Head of caudate nucleus (tissue), 42 donors: ENCODE data around the gene COL27A1.
"Not testable (repeated sequence)": the region's sequence is repeated elsewhere in the genome, so short reads cannot be mapped to it uniquely, and the experiment has no call there.

Source experiments
- DNase-seq, 42 donors: peaks; one replicate each; pipeline versions ENCODE4 v3.0.0 to v3.0.0-alpha.2; 2020 to 2021; ENCODE audit warnings: mixed read lengths in 7 of 42
- intact Hi-C: fragments of 100-400 bp; cut with DNase I; formaldehyde crosslinking; loops from one replicate; pipeline ENCODE4 v1.15.0; 2022

COL27A1 gene

DNA sequence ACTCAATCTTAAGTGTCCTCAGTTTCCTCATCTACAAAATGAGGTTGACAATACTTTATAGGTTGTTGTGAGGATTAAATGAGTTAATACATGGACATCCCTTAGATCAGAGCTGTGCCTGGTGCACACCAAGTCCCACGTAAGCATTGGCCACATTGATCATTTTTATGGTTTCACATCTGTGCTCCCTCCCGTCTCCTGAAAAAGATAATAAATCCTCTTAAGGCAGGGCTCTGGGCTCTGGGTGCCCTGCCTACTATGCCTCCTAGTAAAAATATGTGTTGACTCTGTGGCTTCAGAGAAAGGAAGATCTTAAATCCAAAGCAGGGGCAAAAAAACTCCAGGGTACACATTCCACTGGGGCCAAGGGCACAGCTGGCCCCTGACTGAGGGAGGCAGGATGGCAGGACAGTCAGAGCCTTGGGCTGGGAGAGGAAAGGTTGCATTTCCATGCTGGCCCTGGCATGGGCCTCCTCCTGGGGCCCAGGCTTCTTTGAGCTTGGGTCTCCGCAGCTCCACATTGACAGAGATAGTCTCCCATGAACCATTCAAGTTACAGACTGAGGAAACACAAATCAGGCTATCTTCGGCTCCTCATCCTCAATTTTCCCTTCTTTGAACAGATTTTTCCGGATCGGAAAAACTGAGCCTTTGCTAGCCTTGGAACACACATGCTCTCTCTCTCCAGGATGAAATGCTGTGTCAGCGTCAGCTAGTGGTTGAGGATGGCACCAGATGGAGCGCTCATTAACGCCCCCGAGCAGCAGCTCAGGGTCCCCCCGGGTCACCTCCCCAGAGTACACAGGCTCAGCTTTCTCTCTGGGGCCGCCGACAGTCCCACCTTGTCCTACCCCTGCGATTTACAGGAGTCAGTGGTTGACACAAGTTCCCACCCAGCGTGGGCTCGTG is 33.9 kb upstream of the COL27A1 start:
- DNase-seq = no peak

DNA sequence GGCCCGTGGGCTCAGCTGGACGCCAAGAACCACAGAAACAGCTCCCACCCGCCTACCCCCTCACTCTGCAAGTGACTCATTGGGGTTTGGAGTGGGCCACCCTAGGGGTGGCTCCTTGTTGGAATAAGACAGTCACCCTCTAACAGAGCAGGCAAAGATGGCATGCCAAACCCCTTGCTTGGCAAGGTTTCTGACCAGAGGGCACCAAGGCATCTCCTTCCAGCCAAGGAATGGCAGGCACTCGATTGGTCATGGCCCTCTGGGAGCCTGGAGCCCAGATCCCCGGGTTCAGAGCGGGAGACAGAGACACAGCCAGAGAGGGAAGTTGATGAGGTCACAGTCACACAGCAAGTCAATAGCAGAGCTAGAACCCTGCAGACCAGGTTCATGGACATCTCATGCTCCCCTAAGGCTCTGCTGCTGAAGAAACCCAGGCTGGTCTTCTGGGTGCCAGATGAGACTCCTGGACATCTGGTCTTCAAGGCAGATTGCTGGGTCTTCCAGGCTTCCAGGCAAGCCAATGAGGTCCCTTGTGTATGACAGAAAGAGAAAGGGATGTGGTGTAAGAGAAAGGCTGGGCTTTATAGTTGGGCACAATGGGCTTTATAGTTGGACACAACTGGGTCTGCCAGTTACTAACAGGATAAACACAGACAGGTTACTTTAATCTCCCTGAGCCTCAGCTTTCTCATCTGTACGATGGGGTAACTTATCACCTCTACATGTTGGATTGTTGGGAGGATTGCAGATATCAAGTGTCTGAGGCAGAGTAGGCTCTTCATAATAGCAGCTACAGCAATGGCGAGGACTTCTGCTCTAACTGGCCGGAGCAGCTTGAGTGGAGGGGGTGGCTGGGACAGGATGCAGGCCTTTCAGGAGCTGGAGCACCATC is 33.0 kb upstream of the COL27A1 start:
- no peak for DNase-seq
- intact Hi-C loops = no loop called here

More for the DNA sequence above, 33.9 kb upstream of the COL27A1 start:
- intact Hi-C loops = no loop called here

DNA sequence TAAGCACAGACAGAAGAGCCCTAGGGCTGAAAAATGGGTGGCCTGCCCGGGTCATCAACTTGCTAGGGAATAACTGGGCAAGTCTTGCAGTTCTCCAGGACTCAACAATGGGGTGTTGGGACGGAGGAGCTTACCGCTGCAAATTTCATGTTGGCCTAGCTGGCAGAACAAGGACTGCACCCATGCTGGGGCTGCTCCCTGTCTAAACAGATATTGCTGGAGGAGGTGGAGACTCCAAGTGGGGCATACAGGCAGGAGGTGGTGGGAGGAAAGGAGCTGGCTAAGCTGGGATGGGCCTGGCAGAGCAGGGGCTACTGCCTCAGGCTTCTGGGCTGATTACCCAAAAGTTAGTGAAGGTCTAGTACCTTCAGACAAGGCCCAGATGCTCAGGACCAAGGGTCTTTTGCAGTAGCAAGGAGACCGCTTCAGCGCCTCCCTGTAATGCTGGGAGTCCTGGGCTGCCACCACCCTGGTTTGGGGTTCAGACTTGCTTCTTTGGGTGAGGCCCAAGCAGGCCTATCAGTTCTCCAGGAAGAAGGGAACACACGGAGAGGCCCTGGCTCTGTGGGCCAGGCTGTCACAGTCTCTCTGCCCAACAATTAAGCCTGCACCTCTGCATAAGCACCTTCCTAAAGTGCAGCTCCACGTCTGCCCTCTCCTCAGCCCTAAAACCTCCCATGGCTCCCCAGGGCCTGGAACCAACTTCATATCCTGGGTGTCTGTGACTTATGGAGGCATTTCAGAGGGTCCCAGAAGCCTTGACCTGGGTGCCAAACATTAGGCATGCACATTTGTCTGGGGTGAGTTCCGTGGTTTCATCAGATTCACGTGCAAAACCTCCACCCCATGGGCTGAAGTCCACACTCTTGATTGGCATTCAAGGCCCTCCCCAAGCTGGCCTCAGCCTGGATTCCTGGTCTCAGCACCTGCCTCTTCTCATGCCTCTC is 32.0 kb upstream of the COL27A1 start:
- intact Hi-C loops = no loop called here
- DNase-seq = no peak

- intact Hi-C loops = no loop called here
- no peak for DNase-seq
Observed at GRCh38 chr9:114124138-114124537, 31.2 kb upstream of the COL27A1 start.

GRCh38 chr9:114124666-114125475 is 30.5 kb upstream of the COL27A1 start:
- intact Hi-C loops = no loop called here

DNA sequence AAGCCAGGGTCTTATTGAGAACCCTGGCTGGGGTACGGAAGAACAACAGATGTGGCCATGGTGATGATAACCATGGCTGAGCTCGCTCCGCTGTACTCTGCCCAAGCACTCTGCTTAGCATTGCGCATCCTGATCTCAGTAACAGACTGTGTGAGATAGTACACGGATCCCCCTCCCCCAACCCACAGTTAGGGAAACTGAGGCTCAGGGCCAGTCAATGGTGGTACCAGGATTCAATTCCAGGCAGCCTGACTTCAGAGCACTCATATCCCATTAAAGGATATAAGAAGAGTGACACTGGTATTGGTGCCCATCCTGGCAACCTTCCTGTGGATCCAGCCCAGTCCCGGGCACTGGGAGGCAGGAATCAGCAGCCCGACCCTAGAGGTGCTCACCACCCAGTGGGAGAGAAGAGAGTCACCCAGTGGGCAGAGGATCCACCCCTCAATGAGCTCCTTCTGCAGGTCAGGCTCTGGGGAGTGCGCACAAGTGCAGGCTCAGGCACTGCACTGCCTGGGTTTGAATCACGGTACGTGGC is 29.8 kb upstream of the COL27A1 start:
- intact Hi-C loops = no loop called here

More at GRCh38 chr9:114124666-114125475, 30.5 kb upstream of the COL27A1 start:
- no peak for DNase-seq

DNA sequence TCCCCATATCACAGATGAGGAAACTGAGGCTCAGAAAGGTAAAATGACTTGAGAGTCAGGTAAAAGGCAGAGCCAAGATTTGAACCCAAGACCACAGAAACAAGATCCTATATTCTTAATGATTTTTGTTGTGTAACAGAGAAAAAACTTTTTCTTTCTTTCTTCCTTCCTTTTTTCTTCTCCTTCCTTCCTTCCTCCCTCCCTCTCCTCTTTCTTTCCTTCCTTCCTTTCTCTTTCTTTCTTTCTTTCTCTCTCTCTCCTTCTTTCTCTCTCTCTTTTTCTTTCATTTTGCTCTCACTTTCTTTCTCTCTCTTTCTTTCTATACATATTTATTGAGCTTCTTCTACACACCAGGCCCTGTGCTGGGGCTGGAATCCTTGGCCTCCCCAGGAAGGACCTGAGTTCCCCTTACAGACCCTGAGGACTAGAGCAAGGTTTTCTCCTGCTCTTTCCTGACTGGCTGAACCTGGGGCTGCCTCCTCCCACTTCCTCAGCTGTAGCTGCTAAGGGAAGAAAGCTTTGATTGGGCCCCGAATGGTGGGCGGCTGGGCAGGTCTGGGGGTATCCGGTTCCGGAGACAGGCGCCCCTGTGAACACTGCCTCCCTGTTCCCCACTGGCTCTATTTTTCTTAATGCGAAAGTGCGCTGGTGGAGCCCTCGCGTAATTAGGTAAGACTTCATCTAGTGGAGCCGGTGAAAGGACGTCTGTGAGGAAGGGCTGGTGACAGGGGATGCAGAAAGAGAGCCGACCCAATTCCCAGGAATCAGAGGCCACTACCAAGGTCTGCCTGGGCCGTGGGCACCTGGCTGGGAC is 28.9 kb upstream of the COL27A1 start:
- intact Hi-C loops = no loop called here
- no peak for DNase-seq

More for the DNA sequence above, 29.8 kb upstream of the COL27A1 start:
- DNase-seq = no peak

- intact Hi-C loops, DNase-seq: not testable (repeated sequence)
Observed at GRCh38 chr9:114128759-114129158, 26.6 kb upstream of the COL27A1 start.

DNA sequence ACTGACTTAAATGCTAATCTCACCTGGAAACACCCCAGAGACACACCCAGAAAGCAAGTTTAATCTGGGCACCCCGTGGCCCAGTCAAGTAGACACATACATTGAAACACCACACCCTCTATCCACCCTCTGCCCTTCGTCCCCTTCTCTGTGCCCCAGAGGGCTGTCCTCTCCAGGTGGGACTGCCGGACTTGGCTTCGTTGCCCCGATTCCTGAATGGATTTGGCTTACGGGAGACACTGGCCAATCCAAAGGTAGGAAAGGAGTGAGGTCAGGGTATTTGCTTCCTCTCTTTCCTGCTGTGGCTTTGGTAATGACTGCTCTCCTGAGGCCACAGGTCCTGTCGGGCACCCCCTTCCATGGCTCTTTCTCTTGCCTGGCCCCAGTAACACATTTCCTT is 25.2 kb upstream of the COL27A1 start:
- DNase-seq = no peak
- intact Hi-C loops = no loop called here

DNA sequence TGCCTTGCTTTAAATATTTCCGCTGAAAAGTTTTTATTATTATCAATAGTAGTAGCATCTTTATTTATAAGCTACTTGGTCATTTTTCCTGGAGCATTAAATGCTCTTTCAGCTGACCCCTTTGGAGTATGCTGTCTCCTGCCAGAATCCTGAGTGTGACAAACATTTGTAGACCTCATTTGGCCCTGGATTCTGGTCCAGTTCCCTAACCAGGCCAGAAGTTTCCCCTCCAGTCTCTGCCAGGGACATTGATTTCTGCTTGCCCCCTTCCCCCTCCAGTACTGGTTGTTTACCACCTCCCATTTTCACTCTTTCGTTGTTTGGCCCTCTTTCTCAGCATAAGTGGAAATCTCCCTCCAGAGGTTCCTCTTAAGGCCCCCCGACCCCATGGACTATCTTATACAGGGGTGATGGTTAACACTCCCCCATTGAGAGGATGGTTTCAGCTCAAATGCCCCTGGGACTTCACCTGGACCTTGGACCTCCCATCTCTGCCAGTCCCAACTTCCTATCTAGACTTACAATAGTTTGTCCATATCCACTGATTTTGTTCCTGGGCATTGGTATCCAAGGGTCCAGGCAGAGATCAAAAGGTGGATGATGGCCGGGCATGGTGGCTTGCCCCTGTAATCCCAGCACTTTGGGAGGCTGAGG is 24.6 kb upstream of the COL27A1 start:
- no peak for DNase-seq
- intact Hi-C loops = no loop called here

DNA sequence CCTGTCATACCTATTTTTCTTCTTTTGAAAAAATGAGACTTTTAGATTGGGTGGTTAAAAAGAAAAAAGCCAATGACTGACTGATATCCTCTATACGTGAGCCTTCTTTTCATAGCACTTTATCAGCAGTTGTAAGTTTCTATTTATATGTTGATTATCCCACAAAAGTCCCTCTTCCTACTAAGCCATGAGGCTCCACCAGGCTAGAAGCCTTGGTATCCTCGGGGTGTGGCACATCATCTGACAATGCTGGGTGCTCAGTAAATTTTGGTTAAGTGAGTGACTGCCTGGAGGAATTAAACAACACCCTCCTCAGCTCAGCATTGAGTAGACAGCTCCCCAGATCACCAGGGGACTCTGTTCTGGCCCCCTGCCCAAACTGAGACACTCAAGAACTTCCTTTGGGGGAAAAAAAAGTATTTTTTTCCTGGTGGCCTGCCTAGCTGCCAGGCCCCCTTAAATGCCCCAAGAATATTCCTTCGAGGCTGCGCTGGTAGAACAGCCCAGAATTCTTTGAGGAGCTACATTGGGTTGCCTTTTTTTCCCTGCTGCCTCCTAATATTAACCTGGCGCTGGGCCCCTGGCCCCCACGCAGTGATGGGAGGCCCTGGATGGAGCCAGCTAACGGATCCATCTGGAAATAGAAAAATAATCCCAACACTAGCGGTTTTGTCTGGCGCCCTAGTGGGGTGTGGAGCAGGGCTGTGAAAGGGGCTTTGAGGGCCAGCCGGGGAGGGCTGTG is 23.4 kb upstream of the COL27A1 start:
- intact Hi-C loops = no loop called here
- DNase-seq = no peak

DNA sequence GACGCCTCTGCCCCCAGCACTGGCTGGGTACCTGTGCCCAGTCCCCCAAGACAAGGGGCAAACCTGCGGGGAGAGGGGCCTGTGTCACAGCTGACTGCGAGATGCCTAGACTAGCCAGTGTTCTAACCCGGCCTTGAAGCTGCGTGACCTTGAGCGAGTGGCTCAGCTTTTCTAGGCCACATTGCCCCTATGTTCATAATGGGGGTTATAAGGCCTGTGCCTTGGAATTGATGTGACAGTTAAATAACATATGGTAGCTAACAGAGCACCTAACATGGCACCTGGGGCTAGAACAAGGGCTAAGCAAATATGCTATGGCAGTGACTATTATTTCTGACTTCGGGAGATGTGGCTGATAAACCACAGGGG is 22.8 kb upstream of the COL27A1 start:
- DNase-seq = no peak
- intact Hi-C loops = no loop called here

- intact Hi-C loops = no loop called here
- no peak for DNase-seq
Observed at GRCh38 chr9:114134827-114135396, 20.4 kb upstream of the COL27A1 start.

DNA sequence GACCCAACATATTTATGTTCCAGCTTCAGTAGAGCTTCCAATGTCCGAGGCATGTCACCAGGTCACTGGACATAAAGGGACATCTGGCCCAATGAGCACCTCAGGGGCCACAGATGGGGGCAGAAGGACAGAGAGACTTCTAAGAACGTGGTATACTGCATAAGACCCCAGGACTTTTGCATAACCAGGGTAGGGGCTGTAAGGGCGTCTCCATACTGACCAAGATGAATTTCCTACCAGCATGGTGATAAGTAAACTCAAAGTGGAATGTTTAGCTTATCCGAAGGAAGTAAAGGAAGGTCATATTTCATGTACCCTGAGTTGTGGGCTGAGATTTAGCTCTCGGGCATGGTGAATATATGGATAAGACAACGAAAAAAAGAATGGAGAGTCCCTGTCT is 17.5 kb upstream of the COL27A1 start:
- intact Hi-C loops = no loop called here
- DNase-seq = no peak

DNA sequence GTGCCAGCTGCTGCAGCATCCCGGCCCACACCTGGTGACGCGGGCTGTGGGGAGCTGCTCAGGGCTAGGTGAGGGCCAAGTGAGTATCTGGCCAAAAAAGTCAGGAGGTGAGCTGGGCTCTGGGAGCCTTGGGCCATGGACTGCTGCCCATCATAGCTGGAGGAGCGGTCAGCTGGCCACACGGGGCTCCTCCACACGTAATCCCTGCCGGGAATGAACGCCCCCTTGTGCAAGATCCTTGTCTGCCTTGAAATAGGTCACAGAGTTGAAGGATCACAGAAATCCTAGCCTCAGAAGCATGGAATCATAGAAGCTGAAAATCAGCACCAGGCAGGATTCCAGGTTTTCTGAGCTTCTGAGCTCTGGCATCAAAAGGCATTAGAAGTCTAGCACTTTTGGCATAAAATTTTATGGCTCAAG is 16.8 kb upstream of the COL27A1 start:
- intact Hi-C loops = no loop called here
- peak in 3 of 42 donors; percentile 42 to 62 (median 44) for DNase-seq
